ENCODE measurements around the gene DLX1.

The DLX1 gene

DNA sequence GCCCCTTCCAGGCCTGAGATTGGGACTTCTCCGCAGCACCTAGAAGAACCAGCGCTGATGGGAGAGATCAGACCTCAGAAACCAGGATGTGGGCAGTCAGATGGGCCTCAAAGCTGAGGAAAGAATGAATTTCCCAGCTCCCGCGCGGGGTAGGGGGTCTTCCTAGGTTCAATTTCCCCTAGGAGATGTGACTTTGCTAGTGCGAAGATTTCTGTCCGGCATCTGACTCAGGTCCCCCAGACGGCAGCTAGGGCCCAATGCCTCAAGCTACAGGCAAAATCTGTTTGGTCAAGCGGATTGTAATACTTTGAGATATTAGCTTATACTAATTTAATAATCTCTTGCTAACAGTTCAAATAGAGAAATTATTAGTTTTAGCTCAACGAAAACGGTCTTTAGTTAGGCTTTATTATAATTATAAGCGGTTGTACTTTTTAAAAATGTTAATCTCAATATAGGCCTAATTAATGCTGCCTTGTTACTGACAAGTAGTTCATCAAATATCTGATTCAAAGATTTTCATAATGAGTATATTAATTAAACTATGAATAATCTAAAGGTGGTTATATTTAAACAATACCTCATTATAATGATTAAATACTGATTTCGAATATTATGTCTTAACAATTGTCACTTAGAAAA, 5.8 kb downstream of the DLX1 start:
- DNase-seq: no peak
- no peak for TF ChIP-seq CTCF (IDR thresholded peaks at IDR 0.05; ENCODE audit: low read depth, low read length)
- no peak overlapping the region for H3K4me3 ChIP-seq (ENCODE audit: low read depth, low read length)
- H3K27me3 ChIP-seq: peaks cover 98% of the 10 kb centered on the region
- no peaks in the 10 kb centered on the region for H3K36me3 ChIP-seq
- no peaks in the 10 kb centered on the region for H3K4me1 ChIP-seq
- H3K9me3 ChIP-seq: no peaks in the 10 kb centered on the region

GRCh38 chr2:172091761-172092566, 6.7 kb downstream of the DLX1 start:
- Histone ChIP-seq H3K27me3 (peaks cover 98% of the 10 kb centered on the region), H3K4me3 (ENCODE audit: low read depth, low read length) (no peak overlapping the region)
- no peak for DNase-seq

DNA sequence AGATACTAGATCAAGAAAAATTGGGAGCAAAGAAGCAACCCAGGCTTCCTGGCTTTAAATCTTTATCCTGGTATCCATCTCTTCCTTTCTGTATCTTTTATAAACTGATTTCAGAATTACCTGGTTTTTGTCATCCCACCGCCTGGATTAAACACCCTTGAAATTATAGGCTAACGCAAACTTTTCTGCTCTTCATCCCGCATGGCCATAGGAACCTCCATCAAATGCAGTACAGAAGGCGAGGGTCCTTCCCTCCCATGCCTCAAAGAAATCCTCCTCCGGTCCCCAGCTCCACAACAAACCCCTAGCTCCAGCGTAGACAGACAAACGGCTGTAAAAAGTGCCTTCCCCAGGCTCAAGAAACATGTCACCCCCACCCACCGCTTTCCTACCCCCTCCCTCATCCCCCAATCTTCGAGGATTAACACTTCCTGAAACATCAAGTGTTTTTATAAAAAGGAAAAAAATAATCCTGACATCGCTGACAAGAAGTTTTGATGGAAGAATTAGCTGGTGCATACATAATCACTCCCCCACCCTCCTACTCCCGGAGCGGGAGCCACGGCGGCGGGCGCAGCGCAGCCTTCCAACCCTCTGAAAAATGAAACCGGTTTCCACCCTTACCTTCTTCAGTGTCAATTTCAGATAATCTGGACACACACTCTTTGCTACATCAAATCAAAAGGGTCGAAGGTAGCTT, 7.6 kb downstream of the DLX1 start:
- H3K4me1 ChIP-seq: no peaks in the 10 kb centered on the region
- H3K36me3 ChIP-seq: no peaks in the 10 kb centered on the region
- no peak for DNase-seq
- H3K4me3 ChIP-seq (ENCODE audit: low read depth, low read length): no peak overlapping the region
- peaks cover 98% of the 10 kb centered on the region for H3K27me3 ChIP-seq
- TF ChIP-seq CTCF (IDR thresholded peaks at IDR 0.05; ENCODE audit: low read depth, low read length): no peak
- no peaks in the 10 kb centered on the region for H3K9me3 ChIP-seq

More at GRCh38 chr2:172091761-172092566, 6.7 kb downstream of the DLX1 start:
- TF ChIP-seq CTCF (IDR thresholded peaks at IDR 0.05; ENCODE audit: low read depth, low read length): no peak
- Histone ChIP-seq H3K36me3 (no peaks in the 10 kb centered on the region), H3K9me3 (no peaks in the 10 kb centered on the region), H3K4me1 (no peaks in the 10 kb centered on the region)

- no peaks in the 10 kb centered on the region for H3K36me3 ChIP-seq
- DNase-seq: no peak
- TF ChIP-seq CTCF (IDR thresholded peaks at IDR 0.05; ENCODE audit: low read depth, low read length): no peak
- H3K4me1 ChIP-seq: no peaks in the 10 kb centered on the region
- H3K9me3 ChIP-seq: no peaks in the 10 kb centered on the region
- H3K27me3 ChIP-seq: peaks cover 98% of the 10 kb centered on the region
- no peak overlapping the region for H3K4me3 ChIP-seq (ENCODE audit: low read depth, low read length)
Measured at GRCh38 chr2:172093416-172094293, 8.3 kb downstream of the DLX1 start.

GRCh38 chr2:172094294-172095145, 9.2 kb downstream of the DLX1 start:
- peak overlapping the region; percentile 23; the same call in 1 of the 2 replicates for H3K4me3 ChIP-seq (ENCODE audit: low read depth, low read length)
- H3K9me3 ChIP-seq: no peaks in the 10 kb centered on the region
- H3K36me3 ChIP-seq: no peaks in the 10 kb centered on the region
- no peak for DNase-seq
- no peak for TF ChIP-seq CTCF (IDR thresholded peaks at IDR 0.05; ENCODE audit: low read depth, low read length)
- H3K4me1 ChIP-seq: no peaks in the 10 kb centered on the region
- H3K27me3 ChIP-seq: peaks cover 98% of the 10 kb centered on the region

Measured in BE2C (cell line).